BE2C (cell line): ENCODE data around the gene MRPS23.

Experiments used
- DNase-seq: peaks from one replicate; pipeline ENCODE4 v3.0.0-alpha.2; 2020
- H3K27me3 ChIP-seq: fragments of 250-450 bp; sonication (Bioruptor Pico); 2 replicates; pipeline ENCODE4 v1.5.1; 2020; ENCODE audit warnings: mild to moderate bottlenecking
- H3K36me3 ChIP-seq: fragments of 250-450 bp; sonication (Bioruptor Pico); 2 replicates; pipeline ENCODE4 v1.5.1; 2020; ENCODE audit warnings: mild to moderate bottlenecking
- H3K4me1 ChIP-seq: fragments of 250-450 bp; sonication (Bioruptor Pico); 2 replicates; pipeline ENCODE4 v1.5.1; 2020
- H3K4me3 ChIP-seq: 2 replicates; pipeline ENCODE4 v1.5.1; 2011; ENCODE audit warnings: low read depth, low read length
- H3K9me3 ChIP-seq: fragments of 250-450 bp; sonication (Bioruptor Pico); 2 replicates; pipeline ENCODE4 v1.5.1; 2020
- CTCF ChIP-seq: IDR thresholded peaks from 2 replicates; pipeline ENCODE4 v1.5.1; 2012; ENCODE audit warnings: mild to moderate bottlenecking, low read depth, low read length

Gene MRPS23

DNA sequence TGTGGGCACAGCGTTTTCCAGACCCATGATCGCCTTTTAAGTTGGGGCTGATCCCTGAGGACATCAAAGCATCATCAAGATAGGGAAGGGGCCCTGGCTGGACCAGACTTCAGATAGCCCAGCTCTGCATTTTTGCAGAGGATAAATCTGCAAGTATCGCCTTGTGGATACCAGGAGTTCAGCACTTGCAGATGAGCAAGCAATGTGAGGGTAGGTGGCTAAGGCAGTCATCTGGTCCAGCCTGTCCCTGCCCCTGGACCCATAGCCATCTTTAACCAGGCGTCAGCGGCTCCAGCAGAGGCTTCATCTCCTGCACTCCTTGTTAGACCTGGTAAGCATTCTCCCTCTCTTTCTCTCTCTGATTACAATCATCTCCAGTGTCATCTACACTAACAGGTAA lies 9.0 kb upstream of the MRPS23 start:
- H3K4me3 ChIP-seq = no peak overlapping the region
- no peak for DNase-seq
- no peak for TF ChIP-seq CTCF
- no peaks in the 10 kb centered on the region for H3K36me3 ChIP-seq
- H3K4me1 ChIP-seq = peaks cover 19% of the 10 kb centered on the region
- H3K27me3 ChIP-seq = peaks cover 14% of the 10 kb centered on the region
- H3K9me3 ChIP-seq = no peaks in the 10 kb centered on the region

DNA sequence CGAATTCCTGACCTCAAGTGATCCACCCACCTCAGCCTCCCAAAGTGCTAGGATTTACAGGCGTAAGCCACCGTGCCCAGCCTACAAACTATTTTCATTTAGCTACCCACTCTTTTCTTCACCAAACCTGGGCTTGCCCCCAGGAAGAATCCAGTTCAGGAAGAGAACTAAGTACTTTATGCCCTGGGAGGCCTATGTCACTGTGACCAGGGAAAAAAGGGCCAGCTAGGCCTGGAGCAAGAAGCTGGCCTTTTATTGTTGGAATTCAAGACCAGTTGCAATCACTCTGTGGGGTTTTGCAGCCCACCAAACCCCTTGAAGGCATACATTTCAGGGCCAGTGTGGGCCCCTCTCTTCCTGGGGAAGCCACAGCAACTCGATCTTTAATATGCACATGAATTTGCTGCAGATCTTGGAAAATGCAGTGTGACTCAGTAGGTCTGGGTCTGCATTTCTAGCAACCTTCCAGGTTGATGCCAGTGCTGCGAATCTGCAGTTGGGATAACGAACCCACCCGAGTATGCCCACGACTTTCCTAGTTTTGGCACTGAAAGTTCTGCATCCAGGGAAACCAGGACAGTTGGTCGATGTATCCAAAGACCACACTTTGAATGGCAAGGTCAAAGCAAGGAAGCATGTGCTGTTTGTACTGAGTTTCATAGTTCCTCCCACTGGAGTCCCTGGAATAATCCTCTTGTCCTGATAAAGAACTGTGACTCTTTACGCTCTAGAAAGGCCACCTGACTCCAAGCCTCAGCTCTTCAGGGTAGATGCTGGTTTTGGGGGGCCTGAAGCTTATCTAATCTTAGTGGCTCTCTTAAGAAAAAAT lies 7.2 kb upstream of the MRPS23 start:
- peaks cover 20% of the 10 kb centered on the region for H3K4me1 ChIP-seq
- H3K4me3 ChIP-seq = no peak overlapping the region
- no peaks in the 10 kb centered on the region for H3K36me3 ChIP-seq
- no peak for DNase-seq
- peaks cover 10% of the 10 kb centered on the region for H3K27me3 ChIP-seq
- TF ChIP-seq CTCF = no peak
- no peaks in the 10 kb centered on the region for H3K9me3 ChIP-seq

DNA sequence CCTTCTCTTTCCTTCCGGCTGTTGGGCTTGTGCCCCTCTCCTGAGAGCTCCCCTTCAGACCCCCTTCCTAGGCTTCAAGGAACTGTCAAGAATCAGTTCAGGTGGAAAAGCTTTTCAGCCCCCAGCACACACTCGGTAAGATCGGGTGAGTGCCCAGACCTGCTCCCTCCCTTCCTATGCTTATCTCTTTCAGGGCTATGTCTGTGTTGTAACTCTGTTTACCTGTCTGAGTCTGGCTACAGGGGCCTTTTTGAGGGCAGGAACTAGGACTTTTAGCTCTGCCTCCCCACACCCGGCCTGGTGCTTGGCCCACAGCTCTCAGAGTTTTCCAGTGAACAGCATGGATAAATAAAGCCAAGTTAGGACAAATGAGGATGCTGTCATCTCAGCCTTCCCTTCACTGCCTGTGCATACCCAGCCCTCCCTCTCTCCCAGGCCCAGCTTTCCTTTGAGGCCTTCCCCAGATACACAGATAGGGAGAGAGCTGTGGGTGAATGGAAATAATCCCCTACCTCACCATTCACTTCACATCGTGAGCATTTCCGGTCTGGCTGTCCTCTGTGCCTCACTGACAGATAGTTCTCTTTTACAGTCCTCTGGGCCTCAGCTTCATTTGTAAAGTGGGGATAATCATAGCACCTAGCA lies 5.7 kb upstream of the MRPS23 start:
- Histone ChIP-seq H3K36me3 (no peaks in the 10 kb centered on the region), H3K27me3 (no peaks in the 10 kb centered on the region), H3K4me1 (peaks cover 19% of the 10 kb centered on the region), H3K4me3 (no peak overlapping the region), H3K9me3 (no peaks in the 10 kb centered on the region)
- DNase-seq = no peak
- TF ChIP-seq CTCF = no peak

DNA sequence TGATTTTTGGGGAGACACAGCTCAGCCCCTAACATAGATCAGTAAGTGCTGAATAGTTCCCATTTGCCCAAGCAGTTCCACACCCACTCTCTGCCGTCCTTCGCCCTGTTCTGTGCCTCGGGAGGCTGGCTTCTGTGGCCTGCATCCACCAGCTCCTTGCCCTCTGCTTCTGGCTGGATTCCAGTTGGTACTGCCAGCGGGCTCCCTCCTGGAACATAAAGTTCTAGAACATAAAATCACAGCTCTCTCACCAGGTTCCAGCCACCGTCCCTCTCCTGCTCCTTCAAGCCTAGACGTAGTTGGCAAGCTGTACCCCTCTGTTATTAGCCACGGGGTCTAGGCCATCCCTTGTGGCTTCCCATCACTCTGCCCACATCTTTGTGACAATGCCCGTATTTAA lies 3.9 kb upstream of the MRPS23 start:
- no peak for TF ChIP-seq CTCF
- no peak overlapping the region for H3K4me3 ChIP-seq
- peaks cover 15% of the 10 kb centered on the region for H3K4me1 ChIP-seq
- DNase-seq = no peak
- no peaks in the 10 kb centered on the region for H3K9me3 ChIP-seq
- no peaks in the 10 kb centered on the region; the same call in 1 of the 2 replicates for H3K36me3 ChIP-seq
- H3K27me3 ChIP-seq = no peaks in the 10 kb centered on the region

GRCh38 chr17:57852955-57853328 lies 3.1 kb upstream of the MRPS23 start:
- DNase-seq = no peak
- Histone ChIP-seq H3K9me3 (no peaks in the 10 kb centered on the region), H3K4me1 (peaks cover 8% of the 10 kb centered on the region), H3K4me3 (no peak overlapping the region), H3K27me3 (no peaks in the 10 kb centered on the region), H3K36me3 (no peaks in the 10 kb centered on the region; the same call in 1 of the 2 replicates)
- TF ChIP-seq CTCF = no peak
